GM23338 (cell line): ENCODE data around the gene GET3. TPM values are rescaled to one million over a fixed set of nuclear protein-coding genes. Genes with fewer than 3 reads are reported as not detected.

Experiments used
- ATAC-seq: fragments of 200-7000 bp; cut with Tn5 transposase; 3 replicates; pipeline ENCODE4 v1.9.1; 2020
- DNase-seq: peaks from one replicate; pipeline ENCODE4 v3.0.0-alpha.2; 2015; ENCODE audit warnings: low spot score
- H2AFZ ChIP-seq: fragments of 200-600 bp; sonication (generic); 2 replicates; pipeline ENCODE4 v1.8.0; 2016; ENCODE audit warnings: antibody characterized with exemption, mild to moderate bottlenecking, moderate library complexity
- H3F3A ChIP-seq: fragments of 200-600 bp; sonication (generic); replicated peaks from 2 replicates; pipeline ENCODE4 v1.8.0; 2017; ENCODE audit warnings: antibody characterized with exemption, mixed run types, low read depth
- H3K27ac ChIP-seq: fragments of 200-600 bp; sonication (generic); 2 replicates; pipeline ENCODE4 v1.6.1; 2016; ENCODE audit warnings: low read depth
- H3K27me3 ChIP-seq: fragments of 200-600 bp; sonication (generic); 2 replicates; pipeline ENCODE4 v1.8.0; 2016; ENCODE audit warnings: mild to moderate bottlenecking, mixed run types, moderate library complexity; ENCODE audit not compliant: insufficient read depth
- H3K36me3 ChIP-seq: fragments of 200-600 bp; sonication (generic); 2 replicates; pipeline ENCODE4 v1.8.0; 2016; ENCODE audit warnings: mild to moderate bottlenecking; ENCODE audit not compliant: insufficient read depth
- H3K4me1 ChIP-seq: fragments of 200-600 bp; sonication (generic); 2 replicates; pipeline ENCODE4 v1.8.0; 2016; ENCODE audit warnings: mild to moderate bottlenecking, moderate library complexity; ENCODE audit not compliant: insufficient read depth
- H3K4me2 ChIP-seq: fragments of 200-600 bp; sonication (generic); 2 replicates; pipeline ENCODE4 v1.7.1; 2017; ENCODE audit warnings: mixed run types
- H3K4me3 ChIP-seq: fragments of 200-600 bp; sonication (generic); 2 replicates; pipeline ENCODE4 v1.6.1; 2016; ENCODE audit warnings: mixed run types
- H3K79me2 ChIP-seq: fragments of 200-600 bp; sonication (generic); replicated peaks from 2 replicates; pipeline ENCODE4 v1.8.0; 2017; ENCODE audit warnings: mild to moderate bottlenecking; ENCODE audit not compliant: insufficient read depth
- H3K9me2 ChIP-seq: fragments of 200-600 bp; sonication (generic); 2 replicates; pipeline ENCODE4 v1.8.0; 2017; ENCODE audit not compliant: insufficient read depth
- H4K20me1 ChIP-seq: fragments of 200-600 bp; sonication (generic); replicated peaks from 2 replicates; pipeline ENCODE4 v1.8.0; 2017; ENCODE audit warnings: mild to moderate bottlenecking; ENCODE audit not compliant: insufficient read depth
- H3K27ac Mint-ChIP-seq: 2 replicates; pipeline ENCODE4 v1.8.0; 2020; ENCODE audit warnings: inconsistent platforms, mild to moderate bottlenecking, moderate library complexity, mixed read lengths
- H3K27me3 Mint-ChIP-seq: 3 replicates; pipeline ENCODE4 v1.8.0; 2022; ENCODE audit warnings: low read depth, mild to moderate bottlenecking, moderate library complexity, mixed read lengths, inconsistent platforms; ENCODE audit not compliant: insufficient read depth, poor library complexity
- H3K36me3 Mint-ChIP-seq: 3 replicates; pipeline ENCODE4 v1.8.0; 2021; ENCODE audit warnings: low read depth, mild to moderate bottlenecking, inconsistent platforms, moderate library complexity, mixed read lengths
- H3K4me1 Mint-ChIP-seq: 3 replicates; pipeline ENCODE4 v1.8.0; 2020; ENCODE audit warnings: mild to moderate bottlenecking, inconsistent platforms, mixed read lengths
- H3K4me3 Mint-ChIP-seq: 3 replicates; pipeline ENCODE4 v1.8.0; 2021; ENCODE audit warnings: moderate library complexity, mild to moderate bottlenecking, inconsistent platforms, mixed read lengths
- H3K9me3 Mint-ChIP-seq: 3 replicates; pipeline ENCODE4 v1.8.0; 2020; ENCODE audit warnings: moderate library complexity, mild to moderate bottlenecking, inconsistent platforms, mixed read lengths
- CTCF ChIP-seq, 2 experiments: fragments of 200-600 bp in 1 of 2; sonication (generic) in 1 of 2; conservative IDR thresholded peaks; 2 replicates each; pipeline versions ENCODE4 v1.5.1 to v1.6.1; 2016 to 2017; ENCODE audit warnings: antibody characterized with exemption in 2 of 2, low read depth in 2 of 2, mild to moderate bottlenecking in 2 of 2, moderate library complexity in 1 of 2
- ZNF462 ChIP-seq: fragments of 250-450 bp; sonication (Bioruptor Pico); IDR thresholded peaks from 2 replicates; pipeline ENCODE4 v1.5.0; 2020; ENCODE audit warnings: mild to moderate bottlenecking, moderate library complexity
- polyA plus RNA-seq: library from polyadenylated mRNA; unstranded; fragments of >200 nt; fragmentation: Nextera tagmentation; extraction: Ambion mirVana; gene quantifications from 2 replicates; pipeline ENCODE4 v1.2.1, GENCODE V29; 2016
- total RNA-seq: library from RNA; depleted of rRNA; stranded (reverse); fragments of >200 nt; shearing (Covaris generic); gene quantifications from 2 replicates; pipeline ENCODE4 v1.2.3, GENCODE V29; 2014

GET3 gene
- total and polyA plus RNA-seq, 2 experiments from 2014 or later, result 90.4 to 109 TPM

GRCh38 chr19:12773571-12773970, 36.3 kb downstream of the GET3 start:
- H3K36me3 Mint-ChIP-seq, result peaks cover 29% of the 10 kb centered on the region
- ATAC-seq, result no peak
- H3K27ac Mint-ChIP-seq, result no peak overlapping the region; the same call in 1 of the 2 replicates
- Histone ChIP-seq H3K27me3 (no peaks in the 10 kb centered on the region), H3K36me3 (0 out of 2 replicates have a peak, but pooled peaks cover 7% of the 10 kb centered on the region), H3K27ac (no peak overlapping the region), H3K9me2 (no peaks in the 10 kb centered on the region), H3K4me3 (no peak overlapping the region), H3F3A (peaks cover 35% of the 10 kb centered on the region), H4K20me1 (no peaks in the 10 kb centered on the region; the same call in 1 of the 2 replicates), H3K4me1 (peaks cover 12% of the 10 kb centered on the region; the same call in 1 of the 2 replicates), H3K4me2 (no peak overlapping the region), H2AFZ (no peak overlapping the region), H3K79me2 (peaks cover 6% of the 10 kb centered on the region; the same call in 1 of the 2 replicates)
- no peak for DNase-seq
- peaks cover 27% of the 10 kb centered on the region for H3K4me1 Mint-ChIP-seq
- peak overlapping the region; percentile 42 for H3K4me3 Mint-ChIP-seq
- no peaks in the 10 kb centered on the region; the same call in 2 of the 3 replicates for H3K9me3 Mint-ChIP-seq
- peaks cover 12% of the 10 kb centered on the region for H3K27me3 Mint-ChIP-seq
- TF ChIP-seq ZNF462 (CRISPR knock-in tag) (no peak), CTCF (conservative IDR thresholded peaks at IDR 0.05; ENCODE audit: low read depth in 2 of 2) (peak; percentile 29 to 46; a peak in 3 of 4 replicates)
